Central memory CD4-positive, alpha-beta T cell (primary cell): Measurements from ENCODE around the gene ZNF746.
"Not testable (repeated sequence)": the region's sequence is repeated elsewhere in the genome, so short reads cannot be mapped to it uniquely, and the experiment has no call there.

Experiments used
- DNase-seq: peaks from one replicate; pipeline ENCODE4 v3.0.0; 2022

Gene ZNF746

GRCh38 chr7:149457766-149458165 is 39.8 kb downstream of the ZNF746 start:
- DNase-seq: no peak

GRCh38 chr7:149456506-149457421 is 40.8 kb downstream of the ZNF746 start:
- DNase-seq: no peak

- DNase-seq: no peak
These were observed 42.2 kb downstream of the ZNF746 start for GRCh38 chr7:149455175-149455950.

GRCh38 chr7:149454750-149455149 is 42.9 kb downstream of the ZNF746 start:
- no peak for DNase-seq

GRCh38 chr7:149454006-149454405 is 43.6 kb downstream of the ZNF746 start:
- no peak for DNase-seq

- no peak for DNase-seq
These were observed 46.8 kb downstream of the ZNF746 start for GRCh38 chr7:149450821-149451220.

GRCh38 chr7:149449897-149450296 is 47.7 kb downstream of the ZNF746 start:
- DNase-seq: no peak

GRCh38 chr7:149448961-149449360 is 48.6 kb downstream of the ZNF746 start:
- no peak for DNase-seq

- not testable (repeated sequence) for DNase-seq
These were observed 51.6 kb downstream of the ZNF746 start for GRCh38 chr7:149446026-149446425.

- DNase-seq: no peak
These were observed 53.3 kb downstream of the ZNF746 start for GRCh38 chr7:149444287-149444686.

GRCh38 chr7:149443523-149443922 is 54.1 kb downstream of the ZNF746 start:
- no peak for DNase-seq

- DNase-seq: no peak
These were observed 54.7 kb downstream of the ZNF746 start for GRCh38 chr7:149442924-149443323.

GRCh38 chr7:149440222-149440621 is 57.4 kb downstream of the ZNF746 start:
- no peak for DNase-seq

GRCh38 chr7:149436358-149436757 is 61.3 kb downstream of the ZNF746 start:
- no peak for DNase-seq

- DNase-seq: no peak
These were observed 64.5 kb downstream of the ZNF746 start for GRCh38 chr7:149433124-149433523.

GRCh38 chr7:149432121-149432691 is 65.4 kb downstream of the ZNF746 start:
- DNase-seq: no peak

- no peak for DNase-seq
These were observed 66.0 kb downstream of the ZNF746 start for GRCh38 chr7:149431486-149432120.

GRCh38 chr7:149430192-149430591 is 67.4 kb downstream of the ZNF746 start:
- DNase-seq: no peak

GRCh38 chr7:149427893-149428292 is 69.7 kb downstream of the ZNF746 start:
- no peak for DNase-seq

- DNase-seq: no peak
These were observed 70.4 kb downstream of the ZNF746 start for GRCh38 chr7:149427096-149427680.

GRCh38 chr7:149423449-149424110 is 74.0 kb downstream of the ZNF746 start:
- DNase-seq: no peak

GRCh38 chr7:149422914-149423301 is 74.7 kb downstream of the ZNF746 start:
- DNase-seq: no peak
